HEK293 (cell line): Measurements from ENCODE around the gene DAPK2.

Source experiments
- CTCF ChIA-PET: fragments of 350-600 bp; formaldehyde crosslinking; extraction: SDS; loops from one replicate; lab custom pipeline; 2021; ENCODE audit warnings: antibody characterized with exemption; lab: Yijun Ruan, JAX
- POLR2A ChIA-PET: fragments of 300-600 bp; formaldehyde crosslinking; extraction: SDS; loops from one replicate; lab custom pipeline; 2020; ENCODE audit warnings: antibody characterized with exemption, inconsistent platforms; lab: Yijun Ruan, JAX
- H3K27ac ChIP-seq: fragments of 200-500 bp; sonication (Bioruptor generic); 2 replicates; pipeline ENCODE4 v1.5.1; 2014; ENCODE audit warnings: low read depth, low read length, control low read depth, inconsistent platforms; ENCODE audit errors: extremely low read depth
- H3K36me3 ChIP-seq, 2 experiments: fragments of 200-500 bp in 1 of 2; sonication (Bioruptor generic) in 1 of 2; 1 replicate in 1 of 2; 2 replicates in 1 of 2; pipeline ENCODE4 v1.5.1; 2014 to 2017; ENCODE audit warnings: inconsistent platforms in 2 of 2, low read length in 2 of 2; ENCODE audit not compliant: control insufficient read depth in 2 of 2, insufficient read depth in 1 of 2
- H3K4me1 ChIP-seq: fragments of 200-500 bp; sonication (Bioruptor generic); 2 replicates; pipeline ENCODE4 v1.5.1; 2014; ENCODE audit warnings: mild to moderate bottlenecking, low read length, inconsistent platforms; ENCODE audit not compliant: control insufficient read depth, insufficient read depth
- H3K4me3 ChIP-seq: 2 replicates; pipeline ENCODE4 v1.5.1; 2011; ENCODE audit warnings: low read depth, mild to moderate bottlenecking, control low read depth, low read length, moderate library complexity
- H3K9me3 ChIP-seq: fragments of 200-500 bp; sonication (Bioruptor generic); 2 replicates; pipeline ENCODE4 v1.5.1; 2014; ENCODE audit warnings: low read depth, low read length, inconsistent platforms; ENCODE audit not compliant: control insufficient read depth, insufficient read depth
- GLIS1 ChIP-seq: fragments of 450-650 bp; formaldehyde crosslinking; IDR thresholded peaks from 2 replicates; pipeline ENCODE4 v1.5.1; 2016; ENCODE audit warnings: missing biosample characterization, missing genetic modification characterization
- INSM2 ChIP-seq: fragments of 450-650 bp; formaldehyde crosslinking; IDR thresholded peaks from 2 replicates; pipeline ENCODE4 v1.5.1; 2016; ENCODE audit warnings: missing biosample characterization, missing genetic modification characterization
- KLF9 ChIP-seq: fragments of 450-650 bp; formaldehyde crosslinking; IDR thresholded peaks from 2 replicates; pipeline ENCODE4 v1.5.1; 2016; ENCODE audit warnings: missing biosample characterization, missing genetic modification characterization, low read depth
- PRDM4 ChIP-seq: fragments of 450-650 bp; formaldehyde crosslinking; IDR thresholded peaks from 2 replicates; pipeline ENCODE4 v1.5.1; 2017; ENCODE audit warnings: missing biosample characterization, missing genetic modification characterization
- RBAK ChIP-seq: fragments of 450-650 bp; formaldehyde crosslinking; IDR thresholded peaks from 2 replicates; pipeline ENCODE4 v1.5.1; 2016; ENCODE audit warnings: missing biosample characterization, missing genetic modification characterization
- ZNF114 ChIP-seq: fragments of 450-650 bp; formaldehyde crosslinking; IDR thresholded peaks from 2 replicates; pipeline ENCODE4 v1.5.0; 2017; ENCODE audit warnings: missing biosample characterization, missing genetic modification characterization
- ZNF140 ChIP-seq: fragments of 450-650 bp; formaldehyde crosslinking; IDR thresholded peaks from 2 replicates; pipeline ENCODE4 v1.5.1; 2016; ENCODE audit warnings: missing biosample characterization, missing genetic modification characterization
- ZNF146 ChIP-seq: fragments of 450-650 bp; formaldehyde crosslinking; IDR thresholded peaks from 2 replicates; pipeline ENCODE4 v1.5.1; 2016; ENCODE audit warnings: missing biosample characterization, missing genetic modification characterization
- ZNF174 ChIP-seq: fragments of 450-650 bp; formaldehyde crosslinking; IDR thresholded peaks from 2 replicates; pipeline ENCODE4 v1.5.0; 2017; ENCODE audit warnings: missing biosample characterization, mild to moderate bottlenecking, missing genetic modification characterization
- ZNF19 ChIP-seq: fragments of 450-650 bp; formaldehyde crosslinking; IDR thresholded peaks from 2 replicates; pipeline ENCODE4; 2016; ENCODE audit warnings: missing biosample characterization, missing genetic modification characterization, low read depth
- ZNF214 ChIP-seq: fragments of 450-650 bp; formaldehyde crosslinking; IDR thresholded peaks from 2 replicates; pipeline ENCODE4 v1.5.1; 2017; ENCODE audit warnings: missing biosample characterization, mild to moderate bottlenecking, missing genetic modification characterization, borderline replicate concordance
- ZNF292 ChIP-seq: fragments of 450-650 bp; formaldehyde crosslinking; IDR thresholded peaks from 2 replicates; pipeline ENCODE4 v1.5.1; 2016; ENCODE audit warnings: low read depth, missing biosample characterization, missing genetic modification characterization, borderline replicate concordance
- ZNF423 ChIP-seq: fragments of 450-650 bp; formaldehyde crosslinking; IDR thresholded peaks from 2 replicates; pipeline ENCODE4 v1.5.1; 2016; ENCODE audit warnings: missing biosample characterization, missing genetic modification characterization
- ZNF548 ChIP-seq: fragments of 450-650 bp; formaldehyde crosslinking; IDR thresholded peaks from 2 replicates; pipeline ENCODE4 v1.5.1; 2016; ENCODE audit warnings: missing biosample characterization, missing genetic modification characterization
- ZNF549 ChIP-seq: fragments of 450-650 bp; IDR thresholded peaks from 2 replicates; pipeline ENCODE4 v1.5.1; 2018; ENCODE audit warnings: missing biosample characterization, missing genetic modification characterization, mild to moderate bottlenecking, inconsistent platforms, moderate library complexity
- ZNF585B ChIP-seq: fragments of 450-650 bp; formaldehyde crosslinking; IDR thresholded peaks from 2 replicates; pipeline ENCODE4 v1.5.1; 2016; ENCODE audit warnings: missing biosample characterization, missing genetic modification characterization
- ZNF596 ChIP-seq: fragments of 450-650 bp; IDR thresholded peaks from 2 replicates; pipeline ENCODE4 v1.5.0; 2018; ENCODE audit warnings: missing biosample characterization, mild to moderate bottlenecking, missing genetic modification characterization, moderate library complexity
- ZNF639 ChIP-seq: fragments of 450-650 bp; formaldehyde crosslinking; IDR thresholded peaks from 2 replicates; pipeline ENCODE4 v1.5.1; 2016; ENCODE audit warnings: missing biosample characterization, missing genetic modification characterization
- ZNF660 ChIP-seq: fragments of 450-650 bp; IDR thresholded peaks from 2 replicates; pipeline ENCODE4 v1.5.1; 2018; ENCODE audit warnings: missing biosample characterization, mild to moderate bottlenecking, missing genetic modification characterization
- ZNF677 ChIP-seq: fragments of 450-650 bp; IDR thresholded peaks from 2 replicates; pipeline ENCODE4 v1.5.0; 2018; ENCODE audit warnings: missing biosample characterization, mild to moderate bottlenecking, missing genetic modification characterization, moderate library complexity
- ZNF701 ChIP-seq: fragments of 450-650 bp; formaldehyde crosslinking; IDR thresholded peaks from 2 replicates; pipeline ENCODE4 v1.5.1; 2016; ENCODE audit warnings: missing biosample characterization, missing genetic modification characterization
- ZNF776 ChIP-seq: fragments of 450-650 bp; formaldehyde crosslinking; IDR thresholded peaks from 2 replicates; pipeline ENCODE4 v1.5.0; 2017; ENCODE audit warnings: missing biosample characterization, missing genetic modification characterization, borderline replicate concordance
- TF ChIP-seq, protein P1 (sequence below): fragments of 450-650 bp; formaldehyde crosslinking; IDR thresholded peaks from 2 replicates; pipeline ENCODE4 v1.5.1; 2017; ENCODE audit warnings: missing biosample characterization, missing genetic modification characterization
- TF ChIP-seq, protein P2 (sequence below): fragments of 450-650 bp; formaldehyde crosslinking; IDR thresholded peaks from 2 replicates; pipeline ENCODE4 v1.5.1; 2016; ENCODE audit warnings: missing biosample characterization, missing genetic modification characterization, borderline replicate concordance

The DAPK2 gene

GRCh38 chr15:64022571-64022970, 23.7 kb downstream of the DAPK2 start:
- Histone ChIP-seq H3K4me1 (peaks cover 2% of the 10 kb centered on the region; the same call in 1 of the 2 replicates), H3K27ac (no peak overlapping the region), H3K9me3 (no peaks in the 10 kb centered on the region)
- POLR2A ChIA-PET = no interaction called here
- CTCF ChIA-PET = no interaction called here
- TF ChIP-seq GLIS1 = no peak
- TF ChIP-seq ZNF214 = no peak
- TF ChIP-seq ZNF660 (tag by site-specific recombination) = no peak
- no peak for TF ChIP-seq PRDM4
- TF ChIP-seq ZNF549 (tag by site-specific recombination) = no peak
- no peak for TF ChIP-seq ZNF146 (tag by site-specific recombination)
- no peak for TF ChIP-seq KLF9 (tag by site-specific recombination)
- no peak for TF ChIP-seq RBAK
- TF ChIP-seq, protein P1, sequence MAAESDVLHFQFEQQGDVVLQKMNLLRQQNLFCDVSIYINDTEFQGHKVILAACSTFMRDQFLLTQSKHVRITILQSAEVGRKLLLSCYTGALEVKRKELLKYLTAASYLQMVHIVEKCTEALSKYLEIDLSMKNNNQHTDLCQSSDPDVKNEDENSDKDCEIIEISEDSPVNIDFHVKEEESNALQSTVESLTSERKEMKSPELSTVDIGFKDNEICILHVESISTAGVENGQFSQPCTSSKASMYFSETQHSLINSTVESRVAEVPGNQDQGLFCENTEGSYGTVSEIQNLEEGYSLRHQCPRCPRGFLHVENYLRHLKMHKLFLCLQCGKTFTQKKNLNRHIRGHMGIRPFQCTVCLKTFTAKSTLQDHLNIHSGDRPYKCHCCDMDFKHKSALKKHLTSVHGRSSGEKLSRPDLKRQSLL = no peak
- TF ChIP-seq ZNF114 (tag by site-specific recombination) = no peak
- TF ChIP-seq ZNF776 (tag by site-specific recombination) = no peak
- TF ChIP-seq ZNF596 (tag by site-specific recombination) = no peak
- TF ChIP-seq INSM2 (tag by site-specific recombination) = no peak
- TF ChIP-seq ZNF19 = no peak
- no peak for TF ChIP-seq ZNF174
- TF ChIP-seq ZNF140 (tag by site-specific recombination) = no peak
- no peak for TF ChIP-seq ZNF548 (tag by site-specific recombination)
- no peak for TF ChIP-seq ZNF423 (tag by site-specific recombination)
- TF ChIP-seq, all 188 proteins: peak for 0
- Histone ChIP-seq H3K36me3 (no peaks in the 10 kb centered on the region), H3K4me3 (no peak overlapping the region)

DNA sequence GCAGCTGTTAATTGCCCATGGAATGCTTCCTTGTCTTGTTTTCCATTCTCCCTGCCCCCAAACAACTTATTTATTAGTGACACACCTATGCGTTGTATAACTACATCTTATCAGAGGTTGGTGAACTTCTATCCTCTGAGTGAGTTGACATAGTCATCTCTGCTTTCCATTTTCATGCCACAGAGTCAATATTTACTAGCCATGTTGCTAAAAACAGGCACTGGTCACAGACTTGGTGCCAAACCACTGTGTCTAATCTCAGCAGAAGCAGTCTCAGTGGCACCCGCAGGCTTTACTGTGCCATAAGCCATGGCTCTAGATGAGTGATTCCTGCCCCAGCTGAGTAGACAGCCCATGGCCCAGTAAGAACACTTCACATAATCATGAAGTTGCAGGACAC, 26.5 kb downstream of the DAPK2 start:
- CTCF ChIA-PET = no interaction called here
- peaks cover 2% of the 10 kb centered on the region; the same call in 1 of the 2 replicates for H3K4me1 ChIP-seq
- H3K27ac ChIP-seq = no peak overlapping the region
- no peaks in the 10 kb centered on the region for H3K36me3 ChIP-seq
- no peaks in the 10 kb centered on the region for H3K9me3 ChIP-seq
- no peak overlapping the region for H3K4me3 ChIP-seq
- POLR2A ChIA-PET = no interaction called here
- no peak for TF ChIP-seq ZNF292 (tag by site-specific recombination)
- TF ChIP-seq ZNF701 (tag by site-specific recombination) = no peak
- TF ChIP-seq, protein P2, sequence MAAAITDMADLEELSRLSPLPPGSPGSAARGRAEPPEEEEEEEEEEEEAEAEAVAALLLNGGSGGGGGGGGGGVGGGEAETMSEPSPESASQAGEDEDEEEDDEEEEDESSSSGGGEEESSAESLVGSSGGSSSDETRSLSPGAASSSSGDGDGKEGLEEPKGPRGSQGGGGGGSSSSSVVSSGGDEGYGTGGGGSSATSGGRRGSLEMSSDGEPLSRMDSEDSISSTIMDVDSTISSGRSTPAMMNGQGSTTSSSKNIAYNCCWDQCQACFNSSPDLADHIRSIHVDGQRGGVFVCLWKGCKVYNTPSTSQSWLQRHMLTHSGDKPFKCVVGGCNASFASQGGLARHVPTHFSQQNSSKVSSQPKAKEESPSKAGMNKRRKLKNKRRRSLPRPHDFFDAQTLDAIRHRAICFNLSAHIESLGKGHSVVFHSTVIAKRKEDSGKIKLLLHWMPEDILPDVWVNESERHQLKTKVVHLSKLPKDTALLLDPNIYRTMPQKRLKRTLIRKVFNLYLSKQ = no peak
- TF ChIP-seq ZNF214 = no peak
- no peak for TF ChIP-seq ZNF776 (tag by site-specific recombination)
- no peak for TF ChIP-seq ZNF677 (tag by site-specific recombination)
- no peak for TF ChIP-seq ZNF585B (tag by site-specific recombination)
- no peak for TF ChIP-seq ZNF639 (tag by site-specific recombination)
- no peak for TF ChIP-seq INSM2 (tag by site-specific recombination)
